ENCODE data around the gene GCK.

DNA sequence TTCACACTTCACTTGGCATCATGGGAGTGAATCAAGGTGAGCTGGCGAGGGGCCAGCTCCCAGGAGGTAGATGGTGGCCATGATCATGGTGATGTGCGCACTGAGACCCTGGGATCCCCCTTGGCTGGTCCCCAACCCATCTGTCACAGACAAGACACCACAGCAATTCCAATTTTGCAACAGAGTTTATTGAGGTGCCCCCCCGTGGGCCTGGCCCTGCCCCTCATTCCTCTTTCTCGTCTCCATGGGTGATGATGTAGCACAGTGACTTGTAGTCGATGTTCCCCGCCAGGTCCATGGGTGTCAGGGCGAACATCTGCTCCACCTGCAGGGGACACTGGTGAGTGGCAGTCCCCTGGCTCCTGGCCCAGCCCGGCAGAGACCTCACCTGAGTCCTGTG lies 50.5 kb downstream of the GCK start:
- TF ChIP-seq ZNF232 (CRISPR knock-in tag; IDR thresholded peaks at IDR 0.05; ENCODE audit: borderline replicate concordance) = no peak
- TF ChIP-seq, protein P1, sequence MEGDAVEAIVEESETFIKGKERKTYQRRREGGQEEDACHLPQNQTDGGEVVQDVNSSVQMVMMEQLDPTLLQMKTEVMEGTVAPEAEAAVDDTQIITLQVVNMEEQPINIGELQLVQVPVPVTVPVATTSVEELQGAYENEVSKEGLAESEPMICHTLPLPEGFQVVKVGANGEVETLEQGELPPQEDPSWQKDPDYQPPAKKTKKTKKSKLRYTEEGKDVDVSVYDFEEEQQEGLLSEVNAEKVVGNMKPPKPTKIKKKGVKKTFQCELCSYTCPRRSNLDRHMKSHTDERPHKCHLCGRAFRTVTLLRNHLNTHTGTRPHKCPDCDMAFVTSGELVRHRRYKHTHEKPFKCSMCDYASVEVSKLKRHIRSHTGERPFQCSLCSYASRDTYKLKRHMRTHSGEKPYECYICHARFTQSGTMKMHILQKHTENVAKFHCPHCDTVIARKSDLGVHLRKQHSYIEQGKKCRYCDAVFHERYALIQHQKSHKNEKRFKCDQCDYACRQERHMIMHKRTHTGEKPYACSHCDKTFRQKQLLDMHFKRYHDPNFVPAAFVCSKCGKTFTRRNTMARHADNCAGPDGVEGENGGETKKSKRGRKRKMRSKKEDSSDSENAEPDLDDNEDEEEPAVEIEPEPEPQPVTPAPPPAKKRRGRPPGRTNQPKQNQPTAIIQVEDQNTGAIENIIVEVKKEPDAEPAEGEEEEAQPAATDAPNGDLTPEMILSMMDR (CRISPR knock-in tag; IDR thresholded peaks at IDR 0.05) = peak; percentile 36
- TF ChIP-seq, protein P2, sequence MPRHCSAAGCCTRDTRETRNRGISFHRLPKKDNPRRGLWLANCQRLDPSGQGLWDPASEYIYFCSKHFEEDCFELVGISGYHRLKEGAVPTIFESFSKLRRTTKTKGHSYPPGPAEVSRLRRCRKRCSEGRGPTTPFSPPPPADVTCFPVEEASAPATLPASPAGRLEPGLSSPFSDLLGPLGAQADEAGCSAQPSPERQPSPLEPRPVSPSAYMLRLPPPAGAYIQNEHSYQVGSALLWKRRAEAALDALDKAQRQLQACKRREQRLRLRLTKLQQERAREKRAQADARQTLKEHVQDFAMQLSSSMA (CRISPR knock-in tag; IDR thresholded peaks at IDR 0.05) = no peak
- no peak for TF ChIP-seq ZNF121 (CRISPR knock-in tag; IDR thresholded peaks at IDR 0.05)
- no peak for TF ChIP-seq TCF12 (IDR thresholded peaks at IDR 0.05)
- TF ChIP-seq TCF12 (CRISPR knock-in tag; IDR thresholded peaks at IDR 0.05) = no peak

All from HepG2 (cell line).